ENCODE data around the gene PLEKHA1. TPM values are rescaled to one million over a fixed set of nuclear protein-coding genes. Genes with fewer than 3 reads are reported as not detected.

The PLEKHA1 gene
- total and polyA plus RNA-seq, 2 of the 4 experiments (the other 2 are of a cell fraction) = 7.2 to 9.5 TPM

GRCh38 chr10:122354383-122354782 lies 20.1 kb upstream of the PLEKHA1 start:
- ChIA-PET POLR2A (ENCODE audit: unreplicated experiment) (no interaction called here), CTCF (no interaction called here)
- TF ChIP-seq CTCF (conservative IDR thresholded peaks at IDR 0.05; ENCODE audit: low read depth, low read length) (no peak), MAZ (IDR thresholded peaks at IDR 0.05; ENCODE audit: borderline replicate concordance, low read depth, low read length) (no peak), SMC3 (IDR thresholded peaks at IDR 0.05; ENCODE audit: low read depth, low read length) (no peak), RAD21 (IDR thresholded peaks at IDR 0.05; ENCODE audit: low read length) (no peak), BHLHE40 (IDR thresholded peaks at IDR 0.05; ENCODE audit: low read depth, low read length) (no peak), MXI1 (IDR thresholded peaks at IDR 0.05; ENCODE audit: borderline replicate concordance, low read depth, low read length) (no peak), FOS (IDR thresholded peaks at IDR 0.05; ENCODE audit: low read depth, low read length) (no peak)

More at GRCh38 chr10:122354383-122354782, 20.1 kb upstream of the PLEKHA1 start:
- Histone ChIP-seq H3K27ac (ENCODE audit: insufficient read depth, low read length) (no peak overlapping the region), H4K8ac (ENCODE audit: low read depth in 2 of 2, low read length in 2 of 2) (no peak overlapping the region), H4K5ac (ENCODE audit: low read depth, low read length) (no peak overlapping the region), H2BK15ac (ENCODE audit: low read depth, low read length) (no peak overlapping the region), H3K79me1 (ENCODE audit: low read depth in 1 of 2, low read length in 2 of 2) (no peaks in the 10 kb centered on the region), H4K20me1 (ENCODE audit: insufficient read depth, low read length) (no peaks in the 10 kb centered on the region), H3K4ac (ENCODE audit: low read depth, low read length) (no peak overlapping the region), H3K14ac (replicated peaks; ENCODE audit: low read depth, low read length) (no peak overlapping the region), H2AK5ac (ENCODE audit: low read depth, low read length) (no peak overlapping the region), H3K4me1 (ENCODE audit: control insufficient read depth, insufficient read depth, low read length) (no peaks in the 10 kb centered on the region), H2BK120ac (ENCODE audit: low read depth, low read length) (no peak overlapping the region), H2AFZ (replicated peaks; ENCODE audit: low read length, poor library complexity) (no peak overlapping the region), H3K4me3 (ENCODE audit: insufficient read depth, low read depth, low read length) (no peak overlapping the region), H4K91ac (ENCODE audit: insufficient read depth, low read depth, low read length) (no peak overlapping the region), H3K9me1 (ENCODE audit: insufficient read depth, low read length) (no peaks in the 10 kb centered on the region), H3K36me3 (ENCODE audit: control insufficient read depth, insufficient read depth, low read length) (no peaks in the 10 kb centered on the region), H3K56ac (ENCODE audit: extremely low read depth, insufficient read depth, low read length) (no peak overlapping the region), H3K18ac (ENCODE audit: low read depth, low read length) (no peak overlapping the region), H3K9me3 (ENCODE audit: control insufficient read depth, insufficient read depth, low read length) (peaks cover 2% of the 10 kb centered on the region; the same call in 1 of the 2 replicates), H3K9ac (ENCODE audit: low read depth, low read length) (no peak overlapping the region), H2BK5ac (ENCODE audit: low read depth, low read length, poor library complexity, severe bottlenecking) (no peak overlapping the region), H3K27me3 (ENCODE audit: control insufficient read depth, insufficient read depth, low read length) (peaks cover 31% of the 10 kb centered on the region), H3K23ac (ENCODE audit: low read depth, low read length) (no peak overlapping the region), H3K4me2 (ENCODE audit: low read depth, low read length) (no peak overlapping the region), H2AK9ac (replicated peaks; ENCODE audit: low read depth, low read length, poor library complexity) (no peak overlapping the region), H2BK20ac (ENCODE audit: low read depth, low read length) (no peak overlapping the region)
- intact Hi-C loops (cut with micrococcal nuclease) = no loop called here
- no CpG with 5 or more reads among the region's 2 CpGs for WGBS, 2 experiments (ENCODE audit: extremely low coverage in 2 of 2, insufficient read length in 1 of 2)
- no TSS peak for BruUV-seq (replicated peaks)
- dilution Hi-C loops (cut with HindIII; ENCODE audit: low sequenced_read_pairs, unreplicated experiment) = no loop called here
- in situ Hi-C loops (cut with MboI; ENCODE audit: low sequenced_read_pairs) = no loop called here
- no peak for ATAC-seq (ENCODE audit: low read depth)
- DNase-seq = no peak
